H1 (cell line): ENCODE data around the gene NCSTN.

Experiments used
- CHD2 ChIP-seq: IDR thresholded peaks from 2 replicates; pipeline ENCODE4 v1.6.1; 2012; ENCODE audit warnings: low read length, improper control_type of control experiment
- POLR2A ChIP-seq, 2 experiments: IDR thresholded peaks; 1 replicate in 1 of 2; 2 replicates in 1 of 2; pipeline ENCODE4 v1.6.1; 2011; ENCODE audit warnings: low read depth in 2 of 2, low read length in 2 of 2, mild to moderate bottlenecking in 2 of 2; ENCODE audit errors: control extremely low read depth in 1 of 2

DNA sequence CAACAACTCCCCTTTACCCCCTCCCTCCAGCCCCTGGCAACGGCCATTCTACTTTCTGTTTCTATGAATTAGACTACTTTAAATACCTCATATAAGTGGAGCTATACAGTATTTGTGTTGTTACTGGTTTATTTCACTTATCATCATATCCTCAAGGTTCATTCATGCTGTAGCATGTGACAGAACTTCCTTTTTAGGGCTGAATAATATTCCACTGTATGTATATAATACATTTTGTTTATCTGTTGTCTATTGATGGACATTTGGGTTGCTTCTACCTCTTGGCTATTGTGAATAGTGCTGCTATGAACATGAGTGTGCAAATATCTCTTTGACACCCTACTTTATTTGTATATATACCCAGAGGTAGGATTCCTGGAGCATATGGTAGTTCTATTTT, 25.9 kb downstream of the NCSTN start:
- TF ChIP-seq CHD2 (no peak), POLR2A (IDR thresholded peaks at IDR 0.05; ENCODE audit: control extremely low read depth in 1 of 2, low read depth in 2 of 2, low read length in 2 of 2) (no peak)
